ENCODE results near the gene PRSS22.

Gene PRSS22

DNA sequence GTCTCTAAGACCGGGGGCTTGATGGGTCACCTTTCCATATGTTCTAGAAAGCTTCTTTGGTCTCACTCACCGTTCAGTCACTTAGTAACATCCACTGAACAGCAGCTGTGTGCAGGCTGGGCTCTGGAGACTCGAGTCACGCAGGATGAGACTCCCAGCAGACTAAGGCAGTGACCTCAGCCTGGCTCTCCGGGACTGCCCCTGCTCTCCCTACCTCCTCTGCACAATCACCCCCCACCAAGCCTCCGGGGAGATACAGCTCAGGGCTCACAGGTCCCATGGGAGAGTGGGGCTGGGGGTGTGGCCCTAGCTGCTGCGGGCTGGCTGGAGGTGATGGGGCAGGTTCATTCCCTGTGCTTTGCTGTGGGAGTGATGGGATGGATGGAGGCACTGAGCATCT is 39.1 kb upstream of the PRSS22 start:
- H3K27ac ChIP-seq: no peak overlapping the region
- H3K36me3 ChIP-seq: peaks cover 10% of the 10 kb centered on the region
- TF ChIP-seq CTCF (IDR thresholded peaks at IDR 0.05): no peak
- H3K9me3 ChIP-seq: no peaks in the 10 kb centered on the region
- no peaks in the 10 kb centered on the region for H3K4me1 ChIP-seq (ENCODE audit: control insufficient read depth in 1 of 2, insufficient read depth in 1 of 2, low read depth in 1 of 2, low read length in 1 of 2)
- H3K4me3 ChIP-seq (ENCODE audit: low read depth in 1 of 2, low read length in 1 of 2): no peak overlapping the region
- H3K27me3 ChIP-seq: no peaks in the 10 kb centered on the region

DNA sequence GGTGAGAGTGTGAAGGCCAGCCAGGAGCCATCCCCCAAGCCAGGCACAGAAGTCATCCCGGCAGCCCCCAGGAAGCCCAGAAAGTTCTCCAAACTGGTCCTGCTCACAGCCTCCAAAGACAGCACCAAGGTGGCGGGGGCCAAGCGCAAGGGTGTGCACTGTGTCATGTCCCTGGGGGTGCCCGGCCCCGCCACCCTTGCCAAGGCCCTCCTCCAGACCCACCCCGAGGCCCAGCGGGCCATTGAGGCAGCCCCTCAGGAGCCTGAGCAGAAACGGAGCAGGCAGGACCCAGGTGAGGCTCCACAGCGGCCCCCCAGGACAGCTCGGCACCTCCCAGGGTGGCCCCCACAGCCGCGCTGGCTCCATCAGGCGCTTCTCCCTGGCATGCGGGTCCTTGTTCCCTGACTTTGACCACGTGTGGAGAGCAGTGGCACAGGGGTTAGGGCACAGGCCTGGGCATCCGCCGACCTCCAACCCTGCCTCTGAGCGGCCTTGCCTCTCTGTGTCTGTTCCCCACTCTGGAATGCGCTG is 38.6 kb upstream of the PRSS22 start:
- Histone ChIP-seq H3K36me3 (peaks cover 10% of the 10 kb centered on the region), H3K27ac (no peak overlapping the region), H3K9me3 (no peaks in the 10 kb centered on the region), H3K4me1 (ENCODE audit: control insufficient read depth in 1 of 2, insufficient read depth in 1 of 2, low read depth in 1 of 2, low read length in 1 of 2) (no peaks in the 10 kb centered on the region), H3K4me3 (ENCODE audit: low read depth in 1 of 2, low read length in 1 of 2) (no peak overlapping the region), H3K27me3 (no peaks in the 10 kb centered on the region)
- TF ChIP-seq CTCF (IDR thresholded peaks at IDR 0.05): no peak

GRCh38 chr16:2895813-2896212 is 37.8 kb upstream of the PRSS22 start:
- no peaks in the 10 kb centered on the region for H3K9me3 ChIP-seq
- H3K27me3 ChIP-seq: no peaks in the 10 kb centered on the region
- H3K36me3 ChIP-seq: peaks cover 10% of the 10 kb centered on the region
- H3K4me1 ChIP-seq (ENCODE audit: control insufficient read depth in 1 of 2, insufficient read depth in 1 of 2, low read depth in 1 of 2, low read length in 1 of 2): no peaks in the 10 kb centered on the region
- H3K4me3 ChIP-seq (ENCODE audit: low read depth in 1 of 2, low read length in 1 of 2): no peak overlapping the region
- TF ChIP-seq CTCF (IDR thresholded peaks at IDR 0.05): no peak
- no peak overlapping the region for H3K27ac ChIP-seq

DNA sequence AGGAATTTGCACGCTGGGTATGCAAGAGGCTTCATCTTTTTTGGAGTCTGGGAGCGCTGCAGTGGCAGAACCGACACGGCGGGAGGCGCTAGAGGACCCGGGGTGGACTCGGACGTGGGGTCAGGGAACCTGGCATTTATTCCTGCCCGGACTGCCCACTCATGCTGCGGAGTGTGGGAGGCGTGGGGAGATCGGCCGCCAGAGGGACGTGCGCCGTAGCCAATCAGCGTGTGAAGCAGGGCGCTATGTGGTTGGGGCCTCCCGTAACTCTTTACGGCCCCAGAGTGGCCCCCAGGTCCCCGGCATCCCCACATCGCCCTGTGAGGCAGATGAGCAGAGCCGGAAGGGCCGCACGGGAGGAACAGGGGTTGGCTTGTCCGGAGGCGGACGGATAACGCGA is 36.3 kb upstream of the PRSS22 start:
- Histone ChIP-seq H3K4me3 (ENCODE audit: low read depth in 1 of 2, low read length in 1 of 2) (no peak overlapping the region), H3K4me1 (ENCODE audit: control insufficient read depth in 1 of 2, insufficient read depth in 1 of 2, low read depth in 1 of 2, low read length in 1 of 2) (no peaks in the 10 kb centered on the region), H3K27me3 (no peaks in the 10 kb centered on the region), H3K27ac (no peak overlapping the region), H3K9me3 (no peaks in the 10 kb centered on the region), H3K36me3 (peaks cover 10% of the 10 kb centered on the region)
- TF ChIP-seq CTCF (IDR thresholded peaks at IDR 0.05): no peak

DNA sequence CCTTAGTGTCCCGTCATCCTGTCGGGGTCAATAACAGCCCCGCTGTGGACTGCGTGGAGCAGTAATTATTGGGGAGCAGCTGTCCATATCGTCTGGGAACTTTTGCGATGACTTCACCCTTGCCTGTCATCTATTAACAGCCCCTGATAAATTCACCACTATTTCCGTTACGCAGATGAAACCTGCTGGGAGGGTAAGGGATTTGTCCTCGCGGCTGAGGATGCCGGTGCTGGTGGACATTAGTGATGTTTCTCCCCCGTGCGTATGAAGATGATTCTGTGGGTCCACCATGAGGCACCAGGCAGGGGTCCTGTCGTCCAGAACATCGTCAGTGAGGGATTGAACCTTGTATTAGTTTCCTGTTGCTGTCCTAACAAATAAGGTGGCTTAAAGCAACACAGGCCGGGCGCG is 26.1 kb upstream of the PRSS22 start:
- TF ChIP-seq CTCF (IDR thresholded peaks at IDR 0.05): no peak
- H3K4me1 ChIP-seq (ENCODE audit: control insufficient read depth in 1 of 2, insufficient read depth in 1 of 2, low read depth in 1 of 2, low read length in 1 of 2): peaks cover 23% of the 10 kb centered on the region in 2 experiments
- H3K36me3 ChIP-seq: no peaks in the 10 kb centered on the region
- H3K27me3 ChIP-seq: peaks cover 24% of the 10 kb centered on the region
- H3K27ac ChIP-seq: no peak overlapping the region
- H3K4me3 ChIP-seq (ENCODE audit: low read depth in 1 of 2, low read length in 1 of 2): peak overlapping the region; percentile 81 to 93
- H3K9me3 ChIP-seq: no peaks in the 10 kb centered on the region

DNA sequence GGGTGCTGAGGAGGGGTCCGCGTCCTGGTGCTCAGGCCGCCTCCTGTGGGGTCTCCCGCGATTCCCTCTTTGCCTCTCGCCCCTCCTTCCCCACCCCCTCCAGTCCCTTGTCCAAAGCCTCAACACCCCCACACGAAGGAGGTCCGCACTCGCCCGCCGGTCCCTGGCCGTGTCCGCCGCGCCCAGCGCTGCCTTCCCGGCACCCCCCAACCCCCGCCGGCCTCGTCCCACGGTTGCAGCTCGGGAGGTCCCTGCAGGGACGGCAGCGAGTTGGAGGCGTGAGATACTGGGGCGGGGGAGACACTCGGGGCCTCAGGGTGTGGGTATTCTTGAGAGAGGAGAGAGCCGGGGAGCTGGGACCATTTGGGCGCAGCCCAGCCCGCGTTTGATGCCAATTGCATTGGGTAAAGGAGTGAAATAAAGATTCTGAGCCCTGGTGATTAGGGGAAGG is 25.5 kb upstream of the PRSS22 start:
- H3K4me3 ChIP-seq (ENCODE audit: low read depth in 1 of 2, low read length in 1 of 2): peak overlapping the region; percentile 81 to 93
- H3K4me1 ChIP-seq (ENCODE audit: control insufficient read depth in 1 of 2, insufficient read depth in 1 of 2, low read depth in 1 of 2, low read length in 1 of 2): peaks cover 23% of the 10 kb centered on the region in 2 experiments
- peaks cover 28% of the 10 kb centered on the region for H3K27me3 ChIP-seq
- H3K9me3 ChIP-seq: no peaks in the 10 kb centered on the region
- no peak for TF ChIP-seq CTCF (IDR thresholded peaks at IDR 0.05)
- peak overlapping the region; percentile 88 for H3K27ac ChIP-seq
- no peaks in the 10 kb centered on the region for H3K36me3 ChIP-seq
